Suprapubic skin (tissue), 4 donors: Measurements from ENCODE around the gene SLC36A1. TPM values are rescaled to one million over a fixed set of nuclear protein-coding genes. Genes with fewer than 3 reads are reported as not detected.

ENCODE experiments used
- DNase-seq, 2 donors: peaks; one replicate each; pipeline ENCODE4 v3.0.0-alpha.2; 2019; ENCODE audit warnings: low spot score in 2 of 2
- H3K27ac ChIP-seq: fragments of 200-600 bp; sonication (generic); one replicate; pipeline ENCODE4 v1.5.1; 2019
- H3K27me3 ChIP-seq: fragments of 200-600 bp; sonication (generic); one replicate; pipeline ENCODE4 v1.5.1; 2019
- H3K36me3 ChIP-seq: fragments of 200-600 bp; sonication (generic); one replicate; pipeline ENCODE4 v1.5.1; 2019
- H3K4me1 ChIP-seq: fragments of 200-600 bp; sonication (generic); one replicate; pipeline ENCODE4 v1.5.1; 2019
- H3K4me3 ChIP-seq: fragments of 200-600 bp; sonication (generic); one replicate; pipeline ENCODE4 v1.5.1; 2019; ENCODE audit warnings: mild to moderate bottlenecking
- H3K9me3 ChIP-seq: fragments of 200-600 bp; sonication (generic); one replicate; pipeline ENCODE4 v1.5.1; 2019
- CTCF ChIP-seq, 2 donors: fragments of 200-600 bp in 1 of 2; fragments of 450-650 bp in 1 of 2; sonication (generic) in 1 of 2; IDR thresholded peaks; one replicate each; pipeline ENCODE4 v1.5.1; 2016 to 2019; ENCODE audit warnings: antibody characterized with exemption in 2 of 2, mild to moderate bottlenecking in 1 of 2, moderate library complexity in 1 of 2
- EP300 ChIP-seq: sonication (generic); formaldehyde crosslinking; IDR thresholded peaks from one replicate; pipeline ENCODE4 v1.6.1; 2017; ENCODE audit warnings: antibody characterized with exemption
- POLR2A ChIP-seq, 2 donors: fragments of 450-650 bp; IDR thresholded peaks; one replicate each; pipeline ENCODE4 v1.6.1; 2017; ENCODE audit warnings: antibody characterized with exemption in 2 of 2, mild to moderate bottlenecking in 2 of 2, moderate library complexity in 2 of 2
- POLR2AphosphoS5 ChIP-seq, 3 donors: sonication (generic); formaldehyde crosslinking; IDR thresholded peaks; one replicate each; pipeline ENCODE4 v1.6.1; 2017; ENCODE audit warnings: antibody characterized with exemption in 3 of 3
- WGBS: methylation state at CpG from one replicate; pipeline ENCODE4 v1.1.5; 2018; 5-methylcytosine and 5-hydroxymethylcytosine counted together
- total RNA-seq, 4 donors: library from RNA; depleted of rRNA; stranded (reverse); fragments of >200 nt; gene quantifications; one replicate each; pipeline ENCODE4 v1.1.0, GENCODE V29; 2016

The SLC36A1 gene
- total RNA-seq, 4 donors from 2014 or later: 7.2 to 16.5 (median 8.1) TPM

- TF ChIP-seq EP300 (no peak), POLR2AphosphoS5 (IDR thresholded peaks at IDR 0.05) (no peak), POLR2A (IDR thresholded peaks at IDR 0.05) (no peak)
- DNase-seq: no peak
- H3K27me3 ChIP-seq: no peaks in the 10 kb centered on the region
- H3K36me3 ChIP-seq: peaks cover 56% of the 10 kb centered on the region
- H3K4me1 ChIP-seq: no peaks in the 10 kb centered on the region
- H3K27ac ChIP-seq: no peak overlapping the region
- no peak overlapping the region for H3K4me3 ChIP-seq
- H3K9me3 ChIP-seq: no peaks in the 10 kb centered on the region
- 70% methylated on average over 5 of the region's 5 CpGs for WGBS
Observed at GRCh38 chr5:151483647-151484046, 36.2 kb downstream of the SLC36A1 start.

- WGBS: 88% methylated on average over 7 of the region's 7 CpGs
- Histone ChIP-seq H3K27me3 (no peaks in the 10 kb centered on the region), H3K27ac (no peak overlapping the region), H3K9me3 (no peaks in the 10 kb centered on the region), H3K4me1 (no peaks in the 10 kb centered on the region), H3K4me3 (no peak overlapping the region), H3K36me3 (peaks cover 54% of the 10 kb centered on the region)
- DNase-seq: no peak
- no peak for TF ChIP-seq EP300
- no peak for TF ChIP-seq POLR2AphosphoS5 (IDR thresholded peaks at IDR 0.05)
- TF ChIP-seq POLR2A (IDR thresholded peaks at IDR 0.05): no peak
- no peak for TF ChIP-seq CTCF (IDR thresholded peaks at IDR 0.05)
Observed at GRCh38 chr5:151487544-151487943, 40.1 kb downstream of the SLC36A1 start.

- H3K27me3 ChIP-seq: no peaks in the 10 kb centered on the region
- no peaks in the 10 kb centered on the region for H3K9me3 ChIP-seq
- H3K27ac ChIP-seq: no peak overlapping the region
- no peak overlapping the region for H3K4me3 ChIP-seq
- WGBS: 85% methylated on average over 4 of the region's 5 CpGs
- peaks cover 43% of the 10 kb centered on the region for H3K36me3 ChIP-seq
- DNase-seq: no peak
- TF ChIP-seq POLR2A (IDR thresholded peaks at IDR 0.05) (no peak), POLR2AphosphoS5 (IDR thresholded peaks at IDR 0.05) (no peak), CTCF (IDR thresholded peaks at IDR 0.05) (no peak), EP300 (no peak)
- H3K4me1 ChIP-seq: no peaks in the 10 kb centered on the region
Observed at GRCh38 chr5:151490627-151491026, 43.2 kb downstream of the SLC36A1 start.

GRCh38 chr5:151491062-151491461 is 43.7 kb downstream of the SLC36A1 start:
- WGBS: 87% methylated on average over 4 of the region's 4 CpGs
- no peak for DNase-seq
- Histone ChIP-seq H3K4me1 (no peaks in the 10 kb centered on the region), H3K36me3 (peaks cover 41% of the 10 kb centered on the region), H3K27ac (no peak overlapping the region), H3K9me3 (no peaks in the 10 kb centered on the region), H3K4me3 (no peak overlapping the region), H3K27me3 (no peaks in the 10 kb centered on the region)
- TF ChIP-seq EP300 (no peak), CTCF (IDR thresholded peaks at IDR 0.05) (no peak), POLR2A (IDR thresholded peaks at IDR 0.05) (no peak), POLR2AphosphoS5 (IDR thresholded peaks at IDR 0.05) (no peak)

GRCh38 chr5:151492729-151493128 is 45.3 kb downstream of the SLC36A1 start:
- H3K9me3 ChIP-seq: no peaks in the 10 kb centered on the region
- no peak for DNase-seq
- no peaks in the 10 kb centered on the region for H3K27me3 ChIP-seq
- H3K27ac ChIP-seq: no peak overlapping the region
- H3K4me3 ChIP-seq: no peak overlapping the region
- peaks cover 27% of the 10 kb centered on the region for H3K36me3 ChIP-seq
- TF ChIP-seq CTCF (IDR thresholded peaks at IDR 0.05): no peak
- TF ChIP-seq POLR2AphosphoS5 (IDR thresholded peaks at IDR 0.05): no peak
- no peak for TF ChIP-seq POLR2A (IDR thresholded peaks at IDR 0.05)
- TF ChIP-seq EP300: no peak
- WGBS: 73% methylated on average over 5 of the region's 5 CpGs
- H3K4me1 ChIP-seq: no peaks in the 10 kb centered on the region

GRCh38 chr5:151493665-151494064 is 46.3 kb downstream of the SLC36A1 start:
- H3K4me1 ChIP-seq: no peaks in the 10 kb centered on the region
- H3K9me3 ChIP-seq: no peaks in the 10 kb centered on the region
- DNase-seq: no peak
- WGBS: 87% methylated on average over 2 of the region's 2 CpGs
- H3K27me3 ChIP-seq: no peaks in the 10 kb centered on the region
- no peak overlapping the region for H3K27ac ChIP-seq
- no peak overlapping the region for H3K4me3 ChIP-seq
- peaks cover 17% of the 10 kb centered on the region for H3K36me3 ChIP-seq
- TF ChIP-seq POLR2A (IDR thresholded peaks at IDR 0.05) (no peak), CTCF (IDR thresholded peaks at IDR 0.05) (no peak), EP300 (no peak), POLR2AphosphoS5 (IDR thresholded peaks at IDR 0.05) (no peak)
